Nephron (organoid): ENCODE measurements around the gene PCBD2.

Experiments used
- H3K27ac Mint-ChIP-seq, 3 experiments: 2 replicates each; pipeline ENCODE4 v1.8.0; 2020; ENCODE audit warnings: mixed read lengths in 3 of 3, mild to moderate bottlenecking in 2 of 3, moderate library complexity in 1 of 3
- H3K27me3 Mint-ChIP-seq: 2 replicates; pipeline ENCODE4 v1.8.0; 2021; ENCODE audit warnings: low read depth, mild to moderate bottlenecking, moderate library complexity, mixed read lengths
- H3K36me3 Mint-ChIP-seq: 2 replicates; pipeline ENCODE4 v1.8.0; 2020; ENCODE audit warnings: low read depth, mixed read lengths
- H3K4me1 Mint-ChIP-seq: 2 replicates; pipeline ENCODE4 v1.8.0; 2020; ENCODE audit warnings: mixed read lengths
- H3K4me3 Mint-ChIP-seq, 3 experiments: 2 replicates each; pipeline ENCODE4 v1.8.0; 2020; ENCODE audit warnings: mild to moderate bottlenecking in 3 of 3, mixed read lengths in 3 of 3, moderate library complexity in 2 of 3
- H3K9me3 Mint-ChIP-seq: 2 replicates; pipeline ENCODE4 v1.8.0; 2020; ENCODE audit warnings: mixed read lengths
- TF ChIP-seq, protein P1 (sequence below), 3 experiments: fragments of 200-600 bp; sonication (generic); IDR thresholded peaks; one replicate each; pipeline ENCODE4 v1.5.0; 2021; ENCODE audit warnings: antibody characterized with exemption in 3 of 3; ENCODE audit not compliant: unreplicated experiment in 3 of 3

Gene PCBD2

DNA sequence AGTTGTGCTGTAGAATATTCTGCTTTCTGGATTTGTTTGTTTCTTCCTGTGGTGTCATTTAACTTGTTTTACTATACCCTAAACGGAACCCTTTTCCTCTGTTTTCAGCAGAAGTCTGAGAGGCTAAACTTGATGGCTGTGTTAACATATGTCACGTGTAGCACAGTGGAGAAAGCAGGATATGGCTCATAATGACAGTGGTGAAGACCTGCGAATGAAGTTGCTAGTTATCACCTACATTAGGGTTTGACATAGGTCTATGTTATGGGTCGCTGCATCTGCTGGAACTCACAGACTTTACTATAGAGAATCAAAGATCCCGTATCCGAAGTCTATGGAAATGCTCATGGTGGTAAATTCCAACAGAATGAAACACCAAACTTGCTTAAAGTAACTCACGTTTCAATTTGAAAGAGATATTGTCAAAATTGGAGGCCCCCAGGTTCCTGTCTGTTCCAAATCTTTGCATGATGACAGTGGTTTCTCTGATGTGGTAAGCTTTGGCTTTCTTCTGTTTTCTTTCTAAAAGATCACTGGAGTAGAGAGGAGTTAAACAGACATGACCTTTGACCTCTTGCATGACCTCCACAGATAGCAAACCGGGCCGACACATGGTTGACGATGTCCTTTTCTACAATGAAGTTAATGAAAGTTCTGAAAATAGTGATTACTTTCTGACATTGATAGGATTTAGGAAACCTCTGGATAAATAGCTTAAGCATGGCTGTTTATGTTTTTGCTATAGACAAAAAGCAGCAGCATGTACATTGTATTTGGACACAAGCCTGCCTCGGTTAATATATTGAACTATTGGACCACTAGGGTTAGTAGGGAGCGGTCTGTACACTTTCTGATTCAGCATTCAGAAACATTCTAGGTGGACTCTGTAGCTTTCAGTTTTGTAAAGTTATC lies 59.7 kb downstream of the PCBD2 start:
- Mint-ChIP-seq H3K9me3 (no peaks in the 10 kb centered on the region), H3K4me3 (no peak overlapping the region), H3K27ac (no peak overlapping the region), H3K36me3 (peaks cover 11% of the 10 kb centered on the region), H3K27me3 (no peaks in the 10 kb centered on the region), H3K4me1 (no peaks in the 10 kb centered on the region)
- TF ChIP-seq, protein P1, sequence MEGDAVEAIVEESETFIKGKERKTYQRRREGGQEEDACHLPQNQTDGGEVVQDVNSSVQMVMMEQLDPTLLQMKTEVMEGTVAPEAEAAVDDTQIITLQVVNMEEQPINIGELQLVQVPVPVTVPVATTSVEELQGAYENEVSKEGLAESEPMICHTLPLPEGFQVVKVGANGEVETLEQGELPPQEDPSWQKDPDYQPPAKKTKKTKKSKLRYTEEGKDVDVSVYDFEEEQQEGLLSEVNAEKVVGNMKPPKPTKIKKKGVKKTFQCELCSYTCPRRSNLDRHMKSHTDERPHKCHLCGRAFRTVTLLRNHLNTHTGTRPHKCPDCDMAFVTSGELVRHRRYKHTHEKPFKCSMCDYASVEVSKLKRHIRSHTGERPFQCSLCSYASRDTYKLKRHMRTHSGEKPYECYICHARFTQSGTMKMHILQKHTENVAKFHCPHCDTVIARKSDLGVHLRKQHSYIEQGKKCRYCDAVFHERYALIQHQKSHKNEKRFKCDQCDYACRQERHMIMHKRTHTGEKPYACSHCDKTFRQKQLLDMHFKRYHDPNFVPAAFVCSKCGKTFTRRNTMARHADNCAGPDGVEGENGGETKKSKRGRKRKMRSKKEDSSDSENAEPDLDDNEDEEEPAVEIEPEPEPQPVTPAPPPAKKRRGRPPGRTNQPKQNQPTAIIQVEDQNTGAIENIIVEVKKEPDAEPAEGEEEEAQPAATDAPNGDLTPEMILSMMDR (IDR thresholded peaks at IDR 0.05; ENCODE audit: unreplicated experiment in 3 of 3) = no peak

DNA sequence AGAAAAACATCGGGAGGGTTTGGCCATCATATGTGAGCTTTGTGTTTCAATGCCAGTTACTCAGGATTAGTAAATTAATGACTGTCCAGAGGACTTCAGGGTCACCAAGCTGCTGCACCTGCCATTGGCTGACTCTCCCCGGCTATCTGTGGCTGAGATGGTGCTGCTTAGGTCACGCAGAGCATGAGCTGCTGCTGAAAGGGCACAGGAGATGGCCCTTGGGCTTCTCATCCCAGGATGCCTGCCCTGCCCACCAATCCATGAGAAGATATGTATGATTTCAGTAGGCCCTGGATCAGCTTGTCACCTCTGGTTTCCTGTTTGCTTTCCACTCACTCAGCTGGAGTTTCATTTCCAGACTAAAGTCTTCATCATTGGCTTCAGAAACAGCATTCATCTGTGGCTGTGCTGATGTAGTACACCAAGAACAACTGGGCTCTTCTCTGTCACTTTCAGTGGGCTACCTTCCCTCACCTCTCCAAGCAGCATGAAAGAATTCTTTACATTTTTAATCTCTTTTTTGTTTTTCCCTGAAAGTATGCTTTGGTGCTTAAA lies 60.4 kb downstream of the PCBD2 start:
- TF ChIP-seq, protein P1 (IDR thresholded peaks at IDR 0.05; ENCODE audit: unreplicated experiment in 3 of 3) = no peak
- H3K27ac Mint-ChIP-seq = no peak overlapping the region
- no peak overlapping the region for H3K4me3 Mint-ChIP-seq
- H3K36me3 Mint-ChIP-seq = peaks cover 13% of the 10 kb centered on the region
- H3K27me3 Mint-ChIP-seq = no peaks in the 10 kb centered on the region
- H3K4me1 Mint-ChIP-seq = no peaks in the 10 kb centered on the region
- H3K9me3 Mint-ChIP-seq = no peaks in the 10 kb centered on the region

DNA sequence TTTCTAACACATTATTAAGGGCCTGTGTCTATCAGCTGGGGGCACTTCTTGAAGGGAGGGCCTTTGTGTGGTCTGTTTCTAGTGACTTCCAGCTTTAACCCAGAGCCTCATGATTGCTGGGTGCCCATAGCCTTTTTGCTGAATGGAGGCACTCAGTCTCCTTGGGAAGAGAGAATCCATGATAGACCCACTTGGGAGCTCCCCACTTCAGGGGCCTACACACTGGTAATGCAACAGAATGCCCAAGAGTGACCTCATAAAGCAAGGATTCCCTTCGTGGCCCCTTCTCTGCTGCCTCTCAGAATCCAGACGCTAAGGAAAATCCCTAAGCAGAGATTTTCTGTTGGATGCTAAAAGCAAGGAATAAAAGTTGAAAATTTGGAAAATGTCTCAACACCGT lies 62.7 kb downstream of the PCBD2 start, which contains the start of gene CATSPER3:
Gene CATSPER3, plus strand, starts transcription at position 301 of the 400 bp plus-strand sequence. Its CDS starts 85 bp downstream, at position 386.
- Mint-ChIP-seq H3K4me3 (no peak within 1 kb of the TSS), H3K4me1 (no peaks in the 10 kb centered on the region), H3K9me3 (no peaks in the 10 kb centered on the region), H3K36me3 (peaks cover 9% of the 10 kb centered on the region), H3K27ac (no peak within 1 kb of the TSS), H3K27me3 (no peaks in the 10 kb centered on the region)
- TF ChIP-seq, protein P1 (IDR thresholded peaks at IDR 0.05; ENCODE audit: unreplicated experiment in 3 of 3) = no peak

DNA sequence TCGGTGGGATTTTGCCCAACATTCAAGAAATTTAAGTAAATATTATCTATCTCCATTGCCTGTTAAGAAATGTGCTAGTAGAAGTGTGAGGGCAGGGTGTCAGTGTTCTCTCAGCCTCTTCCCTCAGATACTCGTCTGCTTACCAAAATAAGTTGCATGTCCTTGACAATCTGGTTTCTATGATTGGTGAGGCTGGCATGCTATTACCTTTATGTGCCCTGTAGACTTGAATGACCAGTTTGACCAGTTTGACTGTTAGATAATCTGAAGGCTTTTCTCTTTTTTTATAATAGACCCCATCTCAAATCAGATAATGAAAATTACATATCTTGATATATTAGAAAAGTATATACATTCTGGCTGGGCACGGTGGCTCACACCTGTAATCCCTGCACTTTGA lies 63.1 kb downstream of the PCBD2 start:
- H3K27ac Mint-ChIP-seq = no peak overlapping the region
- H3K27me3 Mint-ChIP-seq = no peaks in the 10 kb centered on the region
- peaks cover 9% of the 10 kb centered on the region for H3K36me3 Mint-ChIP-seq
- no peak overlapping the region for H3K4me3 Mint-ChIP-seq
- TF ChIP-seq, protein P1 (IDR thresholded peaks at IDR 0.05; ENCODE audit: unreplicated experiment in 3 of 3) = no peak
- H3K4me1 Mint-ChIP-seq = no peaks in the 10 kb centered on the region
- H3K9me3 Mint-ChIP-seq = no peaks in the 10 kb centered on the region

DNA sequence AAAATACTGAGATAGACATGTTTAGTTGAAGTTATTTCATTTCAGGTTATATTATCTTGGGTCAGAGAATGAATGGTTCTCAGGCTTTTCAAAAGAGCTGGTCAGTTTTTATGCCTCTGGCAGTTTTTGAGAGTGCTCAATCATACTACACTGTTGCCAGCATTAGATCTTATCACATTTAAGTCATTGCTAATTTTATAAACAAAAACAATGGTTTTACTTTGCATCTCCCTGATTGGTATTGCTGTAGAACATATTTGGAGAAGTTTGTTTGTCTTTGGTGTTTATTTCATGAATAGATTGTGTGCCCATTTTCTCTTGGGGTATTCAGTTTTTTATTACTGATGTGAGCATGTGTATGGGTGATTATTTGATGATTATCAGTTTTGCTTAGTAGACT lies 64.2 kb downstream of the PCBD2 start:
- no peaks in the 10 kb centered on the region for H3K4me1 Mint-ChIP-seq
- no peak overlapping the region for H3K4me3 Mint-ChIP-seq
- no peak overlapping the region for H3K27ac Mint-ChIP-seq
- no peaks in the 10 kb centered on the region for H3K27me3 Mint-ChIP-seq
- peaks cover 9% of the 10 kb centered on the region for H3K36me3 Mint-ChIP-seq
- TF ChIP-seq, protein P1 (IDR thresholded peaks at IDR 0.05; ENCODE audit: unreplicated experiment in 3 of 3) = no peak
- no peaks in the 10 kb centered on the region for H3K9me3 Mint-ChIP-seq
